Heart left ventricle (tissue), 16 donors: ENCODE data around the gene KLHL22. TPM values are rescaled to one million over a fixed set of nuclear protein-coding genes. Genes with fewer than 3 reads are reported as not detected.

Experiments used
- ATAC-seq, 4 donors: fragments of 200-7000 bp; cut with Tn5 transposase; one replicate each; pipeline ENCODE4 v1.9.1; 2020 to 2022; ENCODE audit warnings: moderate library complexity in 4 of 4, mild to moderate bottlenecking in 3 of 4, moderate number of reproducible peaks in 1 of 4
- DNase-seq, 5 donors: peaks; one replicate each; pipeline ENCODE4 v3.0.0-alpha.2; 2020
- H3K27ac ChIP-seq, 12 donors: fragments of 200-600 bp; sonication (generic) in 4 of 12; one replicate each; pipeline versions ENCODE4 v1.5.0 to v1.8.0; 2016 to 2022; ENCODE audit warnings: mild to moderate bottlenecking in 2 of 12
- H3K27me3 ChIP-seq, 9 donors: fragments of 200-600 bp; sonication (generic) in 2 of 9; one replicate each; pipeline versions ENCODE4 v1.5.1 to v1.8.0; 2016 to 2022; ENCODE audit warnings: mild to moderate bottlenecking in 3 of 9
- H3K36me3 ChIP-seq, 9 donors: fragments of 200-600 bp; sonication (generic) in 2 of 9; one replicate each; pipeline versions ENCODE4 v1.5.0 to v1.8.0; 2018 to 2022; ENCODE audit warnings: mild to moderate bottlenecking in 2 of 9
- H3K4me1 ChIP-seq, 12 donors: fragments of 200-600 bp; sonication (generic) in 4 of 12; one replicate each; pipeline versions ENCODE4 v1.5.0 to v1.8.0; 2016 to 2022; ENCODE audit warnings: mild to moderate bottlenecking in 3 of 12
- H3K4me3 ChIP-seq, 12 donors: fragments of 200-600 bp; sonication (generic) in 4 of 12; one replicate each; pipeline versions ENCODE4 v1.5.0 to v1.8.0; 2017 to 2022; ENCODE audit warnings: mild to moderate bottlenecking in 9 of 12, moderate library complexity in 4 of 12
- H3K9me3 ChIP-seq, 12 donors: fragments of 200-600 bp; sonication (generic) in 4 of 12; one replicate each; pipeline versions ENCODE4 v1.5.0 to v1.8.0; 2016 to 2022; ENCODE audit warnings: mild to moderate bottlenecking in 1 of 12
- CTCF ChIP-seq, 12 donors: fragments of 200-600 bp; sonication (generic) in 4 of 12; IDR thresholded peaks; one replicate each; pipeline versions ENCODE4 v1.5.0 to v1.8.0; 2018 to 2022; ENCODE audit warnings: antibody characterized with exemption in 12 of 12, mild to moderate bottlenecking in 5 of 12
- POLR2A ChIP-seq, 2 donors: fragments of 450-650 bp; IDR thresholded peaks; one replicate each; pipeline ENCODE4 v1.6.1; 2017; ENCODE audit warnings: antibody characterized with exemption in 2 of 2, mild to moderate bottlenecking in 2 of 2, moderate library complexity in 2 of 2
- WGBS, 4 donors: extraction: QIAGEN DNeasy Blood & Tissue Kit in 2 of 4; methylation state at CpG; one replicate each; pipeline versions ENCODE4 v1.1.5 to v1.1.7; 2013 to 2018; 5-methylcytosine and 5-hydroxymethylcytosine counted together
- intact Hi-C, 10 donors: fragments of 100-400 bp; cut with DNase I; formaldehyde crosslinking; loops; one replicate each; pipeline versions ENCODE4 v1.11.1 to v1.14.2; 2022
- polyA plus RNA-seq, 2 donors: library from polyadenylated mRNA; stranded (reverse); fragments of 200-250 nt; gene quantifications; one replicate each; pipeline ENCODE4 v1.2.3, GENCODE V29; 2013
- total RNA-seq, 9 donors: library from RNA; depleted of rRNA in 2 of 9; stranded (reverse); fragments of >200 nt in 2 of 9; fragmentation: NEBNext Ultra II Directional in 3 of 9; extraction: Animal tissue kit (Norgen Biotek cat#: 25700) in 3 of 9; gene quantifications; one replicate each; pipeline versions ENCODE4 v1.1.0 to v1.2.4, GENCODE V29; 2016 to 2023
- donor health status: ischemic (EF 13 %, LVEDD 7.1; RV severe dilation, severe dysfunction).
- donor health status: healthy with polysubstance abuse.
- donor health status: DM: no; HTN: yes; CAD: no.
- donor health status: DM: no; HTN: no; CAD: no.
- donor health status: ischemic (EF 25% LVEDD 6.9; RV normal size, moderate dysfunction).
- donor health status: ischemic (EF 25% LVEDD 5.7; RV mildly dilated, moderate dysfunction).
- donor health status: healthy.
- donor health status: DM: yes; HTN: yes; CAD: no.
- donor health status: ischemic (EF 35%, LVEDD 5.7; RV mildly dilated, moderate dysfunction).
- donor health status: nonischemic (EF 11% LVEDD 7.7; RV severe dilation, severe dysfunction).
- donor health status: DM: yes; HTN: yes; CAD: no.
- donor health status: PGD.
- donor health status: ischemic (EF 29% LVEDD 5.4; RV normal size, mild dysfunction).
- donor health status: nonischemic (EF 23%, LVEDD 6.1; RV moderate dilation, normal function).

KLHL22 gene
- total and polyA plus RNA-seq, 11 donors, result 10.2 to 23.6 (median 16.8) TPM

DNA sequence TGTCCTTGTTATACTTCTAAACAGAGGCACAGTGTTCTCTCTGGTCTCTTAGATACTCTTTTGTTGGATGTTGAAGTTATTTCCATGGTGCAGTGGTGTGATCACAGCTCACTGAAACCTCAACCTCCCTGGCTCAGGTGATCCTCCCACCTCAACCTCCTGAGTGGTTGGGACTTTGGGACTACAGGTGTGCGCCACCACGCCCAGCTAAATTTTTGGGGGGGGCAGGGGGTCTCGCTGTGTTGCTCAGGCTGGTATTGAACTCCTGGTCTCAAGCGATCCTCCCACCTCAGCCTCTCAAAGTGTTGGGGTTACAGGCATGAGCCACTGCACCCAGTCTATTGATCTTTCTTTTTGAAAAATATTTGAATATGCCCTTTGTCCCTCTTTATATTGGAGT is 86.7 kb downstream of the KLHL22 start:
- DNase-seq (no peak), ATAC-seq (no peak)
- intact Hi-C loops, result no loop called here
- Histone ChIP-seq H3K9me3 (no peaks in the 10 kb centered on the region), H3K36me3 (peaks cover 0 to 35% (median 26%) of the 10 kb centered on the region in 9 donors), H3K27ac (no peak overlapping the region), H3K4me3 (no peak overlapping the region), H3K4me1 (no peaks in the 10 kb centered on the region), H3K27me3 (no peaks in the 10 kb centered on the region)
- 95 to 98% (median 97%) methylated on average over 4 of the region's 4 CpGs for WGBS, 4 donors
- TF ChIP-seq CTCF (IDR thresholded peaks at IDR 0.05), result no peak

DNA sequence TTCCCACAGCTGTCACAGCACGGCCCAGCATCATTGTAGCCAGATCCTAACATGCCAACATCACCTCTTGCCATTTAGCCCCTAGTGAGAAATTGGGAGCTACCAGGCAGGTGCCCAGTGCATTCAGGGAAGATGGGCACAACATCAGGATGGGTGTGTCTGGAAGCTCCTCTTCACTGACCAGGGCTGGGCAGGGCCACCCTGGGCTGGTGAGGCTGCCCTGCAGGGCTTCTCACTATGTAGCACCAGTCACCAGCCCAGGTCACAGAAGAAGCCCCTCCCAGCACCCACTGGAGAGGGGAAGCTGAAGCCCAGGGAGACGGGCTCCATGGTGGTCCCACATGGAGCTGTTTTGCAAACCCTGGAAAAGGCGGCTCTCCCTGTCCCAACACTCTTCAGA is 87.8 kb downstream of the KLHL22 start:
- ATAC-seq, result peak in 1 of 4 donors; percentile 29
- intact Hi-C loops, result no loop called here
- no peak for DNase-seq
- no peaks in the 10 kb centered on the region for H3K27me3 ChIP-seq
- H3K27ac ChIP-seq, result no peak overlapping the region
- 87 to 91% (median 88%) methylated on average over 3 of the region's 3 CpGs for WGBS, 4 donors
- peaks cover 0 to 39% (median 26%) of the 10 kb centered on the region in 9 donors for H3K36me3 ChIP-seq
- H3K4me1 ChIP-seq, result no peaks in the 10 kb centered on the region
- TF ChIP-seq POLR2A (IDR thresholded peaks at IDR 0.05) (no peak), CTCF (IDR thresholded peaks at IDR 0.05) (no peak)
- no peaks in the 10 kb centered on the region for H3K9me3 ChIP-seq
- H3K4me3 ChIP-seq, result no peak overlapping the region

DNA sequence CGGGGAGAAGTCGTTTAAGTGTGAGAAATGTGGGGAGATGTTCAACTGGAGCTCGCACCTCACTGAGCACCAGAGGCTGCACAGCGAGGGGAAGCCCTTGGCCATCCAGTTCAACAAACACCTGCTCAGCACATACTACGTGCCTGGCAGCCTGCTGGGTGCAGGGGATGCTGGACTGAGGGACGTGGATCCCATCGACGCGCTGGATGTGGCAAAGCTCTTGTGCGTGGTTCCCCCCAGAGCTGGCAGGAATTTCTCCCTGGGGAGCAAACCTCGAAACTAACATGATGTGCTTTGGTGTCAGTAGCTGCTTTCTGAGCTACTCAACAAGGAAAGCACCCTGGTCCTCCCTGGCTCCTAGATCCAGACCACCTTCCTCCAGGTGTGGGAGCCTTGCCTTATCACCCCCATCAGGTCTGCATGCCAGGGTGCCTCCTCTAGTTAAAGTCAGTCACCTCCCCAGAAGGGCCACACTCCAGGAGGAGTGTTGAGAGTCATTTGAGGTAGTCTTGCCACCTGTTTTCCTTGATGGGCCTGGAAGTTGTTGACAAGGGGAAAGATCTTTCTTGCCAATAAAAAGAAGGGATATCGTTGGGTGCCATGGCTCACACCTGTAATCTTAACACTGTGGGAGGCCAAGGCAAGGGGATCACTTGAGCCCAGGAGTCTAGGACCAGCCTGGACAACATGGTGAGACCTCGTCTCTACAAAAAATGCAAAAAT is 88.7 kb downstream of the KLHL22 start:
- H3K27me3 ChIP-seq, result no peaks in the 10 kb centered on the region
- ATAC-seq, result no peak
- DNase-seq, result no peak
- 93 to 96% (median 94%) methylated on average over 12 to 13 of the region's 13 CpGs for WGBS, 4 donors
- no peaks in the 10 kb centered on the region for H3K9me3 ChIP-seq
- no peaks in the 10 kb centered on the region for H3K4me1 ChIP-seq
- no peak overlapping the region for H3K27ac ChIP-seq
- no peak overlapping the region for H3K4me3 ChIP-seq
- TF ChIP-seq POLR2A (IDR thresholded peaks at IDR 0.05), result no peak
- TF ChIP-seq CTCF (IDR thresholded peaks at IDR 0.05), result no peak
- intact Hi-C loops, result no loop called here
- H3K36me3 ChIP-seq, result peaks cover 0 to 48% (median 26%) of the 10 kb centered on the region in 9 donors

- H3K36me3 ChIP-seq, result peaks cover 0 to 48% (median 26%) of the 10 kb centered on the region in 9 donors
- no peak for TF ChIP-seq POLR2A (IDR thresholded peaks at IDR 0.05)
- no peak for TF ChIP-seq CTCF (IDR thresholded peaks at IDR 0.05)
- DNase-seq (no peak), ATAC-seq (peak in 1 of 4 donors; percentile 39)
- H3K9me3 ChIP-seq, result no peaks in the 10 kb centered on the region
- no peak overlapping the region for H3K27ac ChIP-seq
- no peaks in the 10 kb centered on the region for H3K4me1 ChIP-seq
- H3K4me3 ChIP-seq, result no peak overlapping the region
- H3K27me3 ChIP-seq, result no peaks in the 10 kb centered on the region
- intact Hi-C loops, result no loop called here
- WGBS, 4 donors, result 96 to 98% (median 96%) methylated on average over 44 to 62 of the region's 62 CpGs
These were observed 89.5 kb downstream of the KLHL22 start for GRCh38 chr22:20405931-20406685.
